Measurements from ENCODE around the gene USP38. TPM values are rescaled to one million over a fixed set of nuclear protein-coding genes. Genes with fewer than 3 reads are reported as not detected.
"Not testable (repeated sequence)": the region's sequence is repeated elsewhere in the genome, so short reads cannot be mapped to it uniquely, and the experiment has no call there.

USP38 gene
- polyA plus RNA-seq, 5 donors: 15.6 to 21.8 (median 20.4) TPM

GRCh38 chr4:143203577-143203976, 18.9 kb downstream of the USP38 start:
- DNase-seq: no peak

GRCh38 chr4:143207555-143207954, 22.8 kb downstream of the USP38 start:
- no peak for DNase-seq

- DNase-seq: no peak
These were observed 27.8 kb downstream of the USP38 start for GRCh38 chr4:143212566-143212965.

GRCh38 chr4:143215873-143216272, 31.2 kb downstream of the USP38 start:
- DNase-seq: no peak

- DNase-seq: peak; percentile 36 to 39
These were observed 39.5 kb downstream of the USP38 start for GRCh38 chr4:143224255-143224654.

GRCh38 chr4:143225167-143225566, 40.5 kb downstream of the USP38 start:
- no peak for DNase-seq

GRCh38 chr4:143230683-143231082, 46.0 kb downstream of the USP38 start:
- DNase-seq: no peak

GRCh38 chr4:143232277-143232676, 47.6 kb downstream of the USP38 start:
- DNase-seq: no peak

GRCh38 chr4:143234153-143234552, 49.4 kb downstream of the USP38 start:
- DNase-seq: no peak

- DNase-seq: not testable (repeated sequence)
These were observed 52.5 kb downstream of the USP38 start for GRCh38 chr4:143237195-143237594.

- DNase-seq: no peak
These were observed 56.4 kb downstream of the USP38 start for GRCh38 chr4:143240939-143241679.

- DNase-seq: no peak
These were observed 57.2 kb downstream of the USP38 start for GRCh38 chr4:143241892-143242291.

- peak; percentile 21 for DNase-seq
These were observed 58.3 kb downstream of the USP38 start for GRCh38 chr4:143243041-143243440.

GRCh38 chr4:143246977-143247376, 62.3 kb downstream of the USP38 start:
- no peak for DNase-seq

GRCh38 chr4:143247866-143248265, 63.1 kb downstream of the USP38 start:
- no peak for DNase-seq

GRCh38 chr4:143248827-143249226, 64.1 kb downstream of the USP38 start:
- DNase-seq: no peak

- no peak for DNase-seq
These were observed 65.9 kb downstream of the USP38 start for GRCh38 chr4:143250617-143251016.

GRCh38 chr4:143251348-143251747, 66.6 kb downstream of the USP38 start:
- DNase-seq: no peak

- DNase-seq: no peak
These were observed 67.1 kb downstream of the USP38 start for GRCh38 chr4:143251779-143252178.

GRCh38 chr4:143252478-143252877, 67.8 kb downstream of the USP38 start:
- DNase-seq: no peak

GRCh38 chr4:143253166-143253565, 68.4 kb downstream of the USP38 start:
- no peak for DNase-seq

- DNase-seq: no peak
These were observed 69.9 kb downstream of the USP38 start for GRCh38 chr4:143254491-143255226.

GRCh38 chr4:143256456-143256855, 71.7 kb downstream of the USP38 start:
- no peak for DNase-seq

All from right lung (tissue), 5 donors.